ENCODE measurements around the gene PRKRIP1.
"Not testable (repeated sequence)": the region's sequence is repeated elsewhere in the genome, so short reads cannot be mapped to it uniquely, and the experiment has no call there.

Gene PRKRIP1

GRCh38 chr7:102404005-102404861 lies 8.1 kb downstream of the PRKRIP1 start:
- DNase-seq (ENCODE audit: low read depth in 2 of 2): peak in 1 of 2 donors; percentile 8

- not testable (repeated sequence) for DNase-seq (ENCODE audit: low read depth in 2 of 2)
These were observed 8.7 kb downstream of the PRKRIP1 start for GRCh38 chr7:102404862-102405188.

GRCh38 chr7:102407910-102408309 lies 11.7 kb downstream of the PRKRIP1 start:
- DNase-seq (ENCODE audit: low read depth in 2 of 2): no peak

GRCh38 chr7:102408530-102408929 lies 12.4 kb downstream of the PRKRIP1 start:
- not testable (repeated sequence) for DNase-seq (ENCODE audit: low read depth in 2 of 2)

- DNase-seq (ENCODE audit: low read depth in 2 of 2): no peak
These were observed 13.2 kb downstream of the PRKRIP1 start for GRCh38 chr7:102409340-102409739.

GRCh38 chr7:102410123-102410522 lies 14.0 kb downstream of the PRKRIP1 start:
- DNase-seq (ENCODE audit: low read depth in 2 of 2): no peak

- DNase-seq (ENCODE audit: low read depth in 2 of 2): no peak
These were observed 14.8 kb downstream of the PRKRIP1 start for GRCh38 chr7:102410918-102411317.

GRCh38 chr7:102412548-102412947 lies 16.4 kb downstream of the PRKRIP1 start:
- DNase-seq (ENCODE audit: low read depth in 2 of 2): peak in 1 of 2 donors; percentile 22

- no peak for DNase-seq (ENCODE audit: low read depth in 2 of 2)
These were observed 16.9 kb downstream of the PRKRIP1 start for GRCh38 chr7:102413091-102413490.

- DNase-seq (ENCODE audit: low read depth in 2 of 2): no peak
These were observed 17.4 kb downstream of the PRKRIP1 start for GRCh38 chr7:102413611-102414010.

GRCh38 chr7:102415685-102416225 lies 19.6 kb downstream of the PRKRIP1 start:
- peak in 1 of 2 donors; percentile 35 for DNase-seq (ENCODE audit: low read depth in 2 of 2)

GRCh38 chr7:102416406-102416805 lies 20.2 kb downstream of the PRKRIP1 start:
- DNase-seq (ENCODE audit: low read depth in 2 of 2): no peak

GRCh38 chr7:102417105-102417504 lies 20.9 kb downstream of the PRKRIP1 start:
- DNase-seq (ENCODE audit: low read depth in 2 of 2): no peak

GRCh38 chr7:102418592-102418991 lies 22.4 kb downstream of the PRKRIP1 start:
- DNase-seq (ENCODE audit: low read depth in 2 of 2): no peak

GRCh38 chr7:102421706-102422240 lies 25.6 kb downstream of the PRKRIP1 start:
- DNase-seq (ENCODE audit: low read depth in 2 of 2): no peak

GRCh38 chr7:102424129-102424551 lies 28.0 kb downstream of the PRKRIP1 start:
- DNase-seq (ENCODE audit: low read depth in 2 of 2): no peak

GRCh38 chr7:102424787-102425218 lies 28.6 kb downstream of the PRKRIP1 start:
- no peak for DNase-seq (ENCODE audit: low read depth in 2 of 2)

GRCh38 chr7:102425639-102426267 lies 29.6 kb downstream of the PRKRIP1 start:
- peak; percentile 60 to 76 for DNase-seq (ENCODE audit: low read depth in 2 of 2)

GRCh38 chr7:102426268-102427018 lies 30.3 kb downstream of the PRKRIP1 start:
- peak in 1 of 2 donors; percentile 31 for DNase-seq (ENCODE audit: low read depth in 2 of 2)

- no peak for DNase-seq (ENCODE audit: low read depth in 2 of 2)
These were observed 30.8 kb downstream of the PRKRIP1 start for GRCh38 chr7:102427019-102427405.

GRCh38 chr7:102429141-102429899 lies 33.2 kb downstream of the PRKRIP1 start:
- DNase-seq (ENCODE audit: low read depth in 2 of 2): no peak

Data from stimulated activated CD8-positive, alpha-beta memory T cell treated with anti-CD3 and anti-CD28 coated beads, Interleukin-2, amount 100 ng/mL, for 1 hour (primary cell).